HuH-7 (cell line): ENCODE data around the gene CYP4F22.
"Not testable (repeated sequence)": the region's sequence is repeated elsewhere in the genome, so short reads cannot be mapped to it uniquely, and the experiment has no call there.

Experiments used
- DNase-seq: peaks from one replicate; pipeline ENCODE4 v3.0.0; 2011; ENCODE audit warnings: low spot score

The CYP4F22 gene

DNA sequence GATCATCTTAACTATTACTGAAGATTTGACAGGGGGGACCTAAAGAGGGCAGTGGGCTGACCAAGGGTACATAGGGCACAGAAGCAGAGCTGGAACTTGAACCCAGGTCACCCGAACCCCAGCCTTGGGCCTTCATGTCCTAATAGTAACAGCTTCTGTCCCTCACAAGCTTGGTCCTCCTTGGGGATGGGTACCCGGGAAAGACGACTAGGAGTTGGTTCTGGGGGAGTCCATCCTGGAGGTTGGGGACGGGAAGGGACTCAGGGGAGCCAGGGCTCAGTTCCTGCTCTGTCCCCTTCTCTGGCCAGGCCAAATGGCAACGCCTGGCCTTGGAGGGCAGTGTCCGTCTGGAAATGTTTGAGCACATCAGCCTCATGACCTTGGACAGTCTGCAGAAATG, 67.1 kb downstream of the CYP4F22 start:
- no peak for DNase-seq

DNA sequence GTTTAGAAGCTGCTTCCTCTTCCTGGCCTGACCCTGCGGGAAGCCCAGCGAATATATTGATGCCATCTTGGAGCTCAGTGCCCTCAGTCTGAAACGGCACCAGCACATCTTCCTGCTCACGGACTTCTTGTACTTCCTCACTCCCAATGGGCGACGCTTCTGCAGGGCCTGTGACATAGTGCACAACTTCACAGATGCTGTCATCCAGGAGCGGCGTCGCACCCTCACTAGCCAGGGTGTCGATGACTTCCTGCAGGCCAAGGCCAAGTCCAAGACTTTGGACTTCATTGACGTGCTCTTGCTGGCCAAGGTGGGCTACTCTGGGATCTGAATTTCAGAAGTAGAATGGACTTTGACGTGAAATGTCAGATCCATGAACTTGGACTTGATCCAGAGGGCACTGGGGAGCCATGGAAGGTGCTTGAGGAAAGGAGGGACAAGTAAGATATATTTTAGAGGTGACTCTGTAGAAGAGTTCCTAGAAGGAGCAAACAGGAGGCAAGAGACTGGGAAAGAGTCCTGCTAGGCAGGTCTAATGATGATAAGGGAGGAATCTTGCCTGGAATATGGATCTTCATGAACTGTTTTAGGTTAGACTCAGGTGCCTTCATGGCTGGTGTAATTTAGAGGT, 68.3 kb downstream of the CYP4F22 start:
- DNase-seq = no peak

DNA sequence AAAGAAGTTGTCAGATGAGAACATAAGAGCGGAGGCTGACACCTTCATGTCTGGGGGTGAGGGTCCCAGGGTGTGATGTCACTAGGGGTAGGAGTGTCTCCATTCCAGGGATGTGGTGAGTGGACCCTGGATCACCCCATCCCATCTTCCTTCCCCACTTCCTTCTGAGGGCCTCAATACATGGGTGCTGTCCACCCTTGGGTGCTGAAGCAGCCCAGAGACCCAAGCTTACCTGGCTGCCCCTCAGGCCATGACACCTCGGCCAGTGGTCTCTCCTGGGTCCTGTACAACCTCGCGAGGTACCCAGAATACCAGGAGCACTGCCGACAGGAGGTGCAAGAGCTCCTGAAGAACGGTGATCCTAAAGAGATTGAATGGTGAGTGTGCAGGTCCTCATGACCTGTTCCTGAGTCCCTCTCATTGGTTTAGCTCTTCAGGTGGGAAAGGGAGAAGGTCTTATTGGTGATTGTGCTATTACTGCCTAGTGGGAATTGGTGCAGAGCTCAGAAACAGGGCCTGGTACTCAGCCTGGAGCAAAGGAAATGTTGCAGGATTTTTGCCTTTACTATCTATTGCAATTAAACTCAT, 69.0 kb downstream of the CYP4F22 start:
- no peak for DNase-seq

DNA sequence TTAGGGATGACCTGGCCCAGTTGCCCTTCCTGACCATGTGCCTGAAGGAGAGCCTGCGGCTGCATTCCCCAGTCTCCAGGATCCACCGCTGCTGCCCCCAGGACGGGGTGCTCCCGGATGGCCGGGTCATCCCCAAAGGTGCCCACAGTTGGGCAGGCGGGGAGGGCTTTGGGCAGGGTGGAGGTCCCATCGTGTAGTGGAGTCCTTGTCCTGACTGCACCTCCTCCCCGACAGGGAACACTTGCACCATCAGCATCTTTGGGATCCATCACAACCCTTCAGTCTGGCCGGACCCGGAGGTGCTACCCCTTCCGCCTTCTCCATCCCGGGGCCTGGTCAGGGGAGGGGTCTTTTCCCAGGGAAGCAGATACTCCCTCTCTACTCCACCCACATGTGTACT, 75.0 kb downstream of the CYP4F22 start:
- DNase-seq = no peak

DNA sequence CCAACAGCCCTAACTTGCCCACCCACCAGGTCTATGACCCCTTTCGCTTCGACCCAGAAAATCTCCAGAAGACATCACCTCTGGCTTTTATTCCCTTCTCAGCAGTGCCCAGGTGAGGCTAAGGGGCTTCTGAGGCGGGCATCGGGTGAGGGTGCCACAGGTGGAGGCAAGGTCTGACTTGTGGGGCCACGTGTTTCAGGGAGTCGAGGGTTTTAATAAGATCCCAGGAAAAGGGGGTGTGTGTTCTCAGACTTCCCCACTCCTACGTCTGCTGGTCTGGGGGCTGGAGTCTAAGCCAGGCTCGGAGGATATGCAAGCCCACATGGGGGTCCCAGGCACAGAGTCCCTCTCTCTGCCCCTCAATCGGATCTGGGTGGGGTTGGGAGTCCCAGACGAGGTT, 75.8 kb downstream of the CYP4F22 start:
- DNase-seq = no peak

DNA sequence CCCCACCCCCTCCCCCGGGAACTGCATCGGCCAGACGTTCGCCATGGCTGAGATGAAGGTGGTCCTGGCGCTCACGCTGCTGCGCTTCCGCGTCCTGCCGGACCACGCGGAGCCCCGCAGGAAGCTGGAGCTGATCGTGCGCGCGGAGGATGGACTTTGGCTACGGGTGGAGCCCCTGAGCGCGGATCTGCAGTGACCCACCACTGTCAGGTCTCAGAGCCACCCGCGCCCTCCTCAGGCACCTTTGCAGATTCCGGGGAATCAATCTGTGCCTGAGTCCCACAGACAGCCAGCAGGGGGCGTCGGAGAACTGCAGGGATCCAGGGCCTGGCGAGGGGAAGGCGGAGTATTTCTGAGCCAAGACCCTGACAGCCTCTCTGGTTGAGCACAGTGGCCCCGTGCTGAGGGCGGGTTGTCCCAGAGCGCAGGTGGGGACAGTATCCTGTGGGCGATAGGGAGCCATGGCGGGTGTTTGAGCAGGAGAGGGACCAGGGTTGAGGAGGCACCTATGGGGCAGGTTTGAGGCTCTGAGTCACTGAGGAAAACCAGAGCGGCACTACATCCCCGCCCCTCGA, 76.3 kb downstream of the CYP4F22 start:
- peak; percentile 77 for DNase-seq

DNA sequence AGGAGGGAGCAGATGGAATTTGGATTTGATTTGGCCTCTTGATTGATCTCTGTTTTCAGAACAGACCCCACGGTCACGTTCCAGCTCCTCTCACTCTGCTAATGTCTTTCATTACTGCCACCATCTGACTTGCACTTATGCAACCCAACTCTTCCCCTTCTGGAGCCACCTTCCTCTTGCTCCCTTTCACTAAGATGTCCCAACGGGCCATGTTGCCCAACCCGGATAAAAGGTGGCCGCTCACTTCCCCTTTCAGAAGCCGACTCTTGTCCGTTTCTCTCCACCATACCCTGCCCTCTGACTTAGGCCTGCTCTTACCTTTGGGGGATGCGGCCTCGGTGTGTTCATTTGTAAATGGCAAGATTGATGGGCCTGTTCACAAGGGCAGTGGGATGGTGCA, 79.3 kb downstream of the CYP4F22 start:
- DNase-seq = no peak

DNA sequence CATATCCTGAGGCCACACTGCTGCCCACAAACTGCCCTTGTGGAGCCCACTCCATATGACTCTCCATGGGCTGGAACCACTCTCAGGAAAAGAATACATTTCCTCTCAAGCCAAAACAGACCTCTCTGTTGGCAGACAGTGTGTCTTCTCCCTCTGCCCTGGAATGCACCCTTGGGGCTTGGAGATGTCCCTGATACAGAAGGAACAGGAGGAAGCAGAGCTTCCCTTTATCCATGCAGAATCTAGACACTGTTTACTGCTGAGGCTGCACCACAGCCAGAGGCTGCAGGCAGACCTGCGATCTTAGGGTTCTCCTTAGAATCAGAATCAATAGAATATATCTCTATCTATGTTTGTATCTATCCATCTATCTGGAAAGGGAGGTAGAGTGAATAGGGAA, 79.9 kb downstream of the CYP4F22 start:
- no peak for DNase-seq

DNA sequence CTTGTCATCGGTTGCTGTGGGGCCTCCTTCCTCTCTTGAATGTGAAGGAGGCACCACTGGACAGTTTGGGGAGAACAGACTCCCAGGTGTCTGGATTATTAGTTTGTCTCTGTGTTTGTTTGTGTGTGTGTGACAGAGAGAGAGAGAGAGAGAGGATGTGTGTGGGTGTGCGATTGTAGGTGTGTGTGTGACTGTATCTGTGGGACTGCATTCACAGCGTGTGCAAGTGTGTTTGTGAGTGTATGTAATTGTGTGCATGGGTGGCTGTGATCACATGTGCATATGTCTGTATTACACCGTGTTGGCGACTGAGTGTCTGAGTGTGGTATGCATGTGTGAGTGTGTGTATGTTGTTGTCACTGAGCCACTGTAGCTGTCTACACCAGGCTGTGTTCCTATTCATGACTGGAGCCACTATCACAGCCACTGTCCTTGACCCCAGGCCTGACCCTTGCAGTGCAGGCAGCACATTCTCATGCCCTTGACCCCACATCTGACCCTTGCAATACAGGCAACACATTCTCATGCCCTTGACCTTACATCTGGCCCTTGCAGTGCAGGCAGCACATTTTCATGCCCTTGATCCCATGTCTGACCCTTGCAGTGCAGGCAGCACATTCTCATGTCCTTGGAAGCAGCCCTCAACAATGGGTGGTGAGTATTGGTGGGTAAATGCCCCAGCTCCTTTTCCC, 81.6 kb downstream of the CYP4F22 start:
- no peak for DNase-seq

DNA sequence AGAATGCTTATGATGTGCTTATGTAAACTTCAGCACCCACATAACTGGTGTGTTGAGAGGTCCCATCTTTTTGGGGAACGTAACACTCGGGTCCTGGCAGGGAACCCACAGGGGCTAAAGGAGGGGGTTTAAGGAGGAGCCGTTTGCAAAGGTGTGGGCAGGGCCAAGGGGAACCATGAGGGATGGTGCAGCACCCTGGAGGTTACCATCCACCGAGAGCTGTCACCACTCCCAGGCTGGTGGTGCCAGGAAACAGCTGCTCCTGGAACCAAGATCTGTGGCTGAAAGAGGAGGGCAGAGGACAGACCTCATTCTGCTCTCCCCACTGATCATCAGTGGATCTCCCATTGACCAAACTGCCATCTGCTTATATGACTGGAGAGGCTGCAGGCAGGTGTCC, 83.5 kb downstream of the CYP4F22 start:
- DNase-seq = no peak

DNA sequence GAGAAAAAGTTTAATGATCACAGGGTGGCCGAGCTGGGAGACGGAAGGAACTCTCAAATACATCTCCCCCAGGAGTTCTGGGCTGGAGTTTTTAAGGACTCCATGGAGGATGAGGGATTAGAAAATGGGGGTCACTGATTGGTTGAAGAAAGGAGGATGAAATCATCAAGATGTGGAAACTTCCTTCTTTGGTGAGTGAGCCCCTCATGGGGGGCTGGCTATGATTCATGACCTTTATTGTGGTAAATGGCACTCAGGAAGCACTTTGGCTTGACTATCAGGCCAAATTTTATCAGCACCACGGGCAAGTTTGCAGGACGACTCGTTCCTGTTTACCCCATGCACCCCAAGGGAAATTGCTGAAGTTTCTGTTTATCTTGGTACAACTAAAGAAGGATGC, 84.2 kb downstream of the CYP4F22 start:
- DNase-seq = not testable (repeated sequence)

DNA sequence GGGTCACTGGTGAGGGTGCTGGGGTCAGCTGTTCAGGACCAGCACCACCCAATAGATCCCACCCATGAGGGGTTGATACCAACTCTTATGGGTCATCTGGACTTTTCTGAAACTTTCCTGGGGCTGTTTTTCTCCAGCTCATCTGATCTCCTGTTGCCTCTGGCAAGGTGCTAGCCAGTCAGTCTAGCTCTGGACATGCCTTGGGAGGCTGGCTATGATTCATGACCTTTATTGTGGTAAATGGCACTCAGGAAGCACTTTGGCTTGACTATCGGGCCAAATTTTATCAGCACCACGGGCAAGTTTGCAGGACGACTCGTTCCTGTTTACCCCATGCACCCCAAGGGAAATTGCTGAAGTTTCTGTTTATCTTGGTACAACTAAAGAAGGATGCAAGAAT, 85.4 kb downstream of the CYP4F22 start:
- DNase-seq = not testable (repeated sequence)

DNA sequence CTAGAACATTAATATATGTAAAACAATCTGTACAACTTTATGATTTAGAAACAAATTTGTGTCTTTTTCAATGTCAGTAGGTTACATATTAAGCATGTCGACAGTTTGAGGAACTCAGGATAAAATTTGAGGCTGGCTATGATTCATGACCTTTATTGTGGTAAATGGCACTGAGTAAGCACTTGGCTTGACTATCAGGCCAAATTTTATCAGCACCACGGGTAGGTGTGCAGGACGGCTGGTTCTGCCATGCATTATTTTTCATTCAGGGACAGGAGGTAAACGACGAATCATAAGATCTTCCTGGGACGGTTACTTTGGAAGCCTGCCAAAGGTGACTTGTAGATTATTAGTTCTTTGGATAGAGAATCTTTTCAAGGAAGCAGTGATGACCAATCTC, 86.7 kb downstream of the CYP4F22 start:
- DNase-seq = no peak
